ENCODE results near the gene CABCOCO1.

DNA sequence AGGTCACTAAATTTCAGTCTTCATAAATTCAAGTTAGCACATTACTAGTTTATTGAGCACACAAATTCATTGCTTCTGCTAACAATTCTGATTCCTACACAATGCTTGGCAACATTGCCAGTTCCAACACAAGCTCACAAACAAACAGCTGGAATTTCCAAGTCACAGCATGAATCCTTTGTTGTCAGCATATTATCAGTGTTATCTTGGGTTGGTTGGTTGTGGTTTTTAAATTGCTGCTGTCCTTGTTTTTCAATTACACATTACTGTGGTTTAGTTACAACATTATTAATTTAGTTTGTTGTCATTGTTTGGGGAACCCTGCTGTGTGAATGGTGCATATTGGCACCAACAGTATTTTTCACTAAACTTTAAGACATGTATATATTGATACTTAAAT is 152.8 kb downstream of the CABCOCO1 start:
- TF ChIP-seq, protein P1, sequence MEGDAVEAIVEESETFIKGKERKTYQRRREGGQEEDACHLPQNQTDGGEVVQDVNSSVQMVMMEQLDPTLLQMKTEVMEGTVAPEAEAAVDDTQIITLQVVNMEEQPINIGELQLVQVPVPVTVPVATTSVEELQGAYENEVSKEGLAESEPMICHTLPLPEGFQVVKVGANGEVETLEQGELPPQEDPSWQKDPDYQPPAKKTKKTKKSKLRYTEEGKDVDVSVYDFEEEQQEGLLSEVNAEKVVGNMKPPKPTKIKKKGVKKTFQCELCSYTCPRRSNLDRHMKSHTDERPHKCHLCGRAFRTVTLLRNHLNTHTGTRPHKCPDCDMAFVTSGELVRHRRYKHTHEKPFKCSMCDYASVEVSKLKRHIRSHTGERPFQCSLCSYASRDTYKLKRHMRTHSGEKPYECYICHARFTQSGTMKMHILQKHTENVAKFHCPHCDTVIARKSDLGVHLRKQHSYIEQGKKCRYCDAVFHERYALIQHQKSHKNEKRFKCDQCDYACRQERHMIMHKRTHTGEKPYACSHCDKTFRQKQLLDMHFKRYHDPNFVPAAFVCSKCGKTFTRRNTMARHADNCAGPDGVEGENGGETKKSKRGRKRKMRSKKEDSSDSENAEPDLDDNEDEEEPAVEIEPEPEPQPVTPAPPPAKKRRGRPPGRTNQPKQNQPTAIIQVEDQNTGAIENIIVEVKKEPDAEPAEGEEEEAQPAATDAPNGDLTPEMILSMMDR (optimal IDR thresholded peaks at IDR 0.05 in 1 of 3, IDR thresholded peaks at IDR 0.05 in 1 of 3, conservative IDR thresholded peaks at IDR 0.05 in 1 of 3; ENCODE audit: extremely low read depth in 1 of 3, insufficient read depth in 2 of 3, low read length in 3 of 3): no peak
- TF ChIP-seq EZH2 (IDR thresholded peaks at IDR 0.05; ENCODE audit: low read length): no peak
